ENCODE measurements around the gene MAPK10.

- no peak for TF ChIP-seq CTCF (optimal IDR thresholded peaks at IDR 0.05 in 1 of 3, IDR thresholded peaks at IDR 0.05 in 1 of 3, conservative IDR thresholded peaks at IDR 0.05 in 1 of 3; ENCODE audit: extremely low read depth in 1 of 3, insufficient read depth in 2 of 3, low read length in 3 of 3)
- no peak for TF ChIP-seq EZH2 (IDR thresholded peaks at IDR 0.05; ENCODE audit: low read length)
Measured at GRCh38 chr4:86256086-86256485, 103.8 kb downstream of the MAPK10 start.

Measured in keratinocyte (primary cell).